ENCODE data around the gene CNRIP1. TPM values are rescaled to one million over a fixed set of nuclear protein-coding genes. Genes with fewer than 3 reads are reported as not detected.

The CNRIP1 gene
- total and polyA plus RNA-seq, 2 of the 4 experiments (the other 2 are of a cell fraction): 23.3 to 32.7 TPM

- Histone ChIP-seq H3K9me3 (ENCODE audit: control insufficient read depth, insufficient read depth, low read length) (no peaks in the 10 kb centered on the region), H4K91ac (ENCODE audit: insufficient read depth, low read depth, low read length) (no peak overlapping the region), H3K56ac (ENCODE audit: extremely low read depth, insufficient read depth, low read length) (no peak overlapping the region), H3K4me3 (ENCODE audit: insufficient read depth, low read depth, low read length) (no peak overlapping the region), H3K4me2 (ENCODE audit: low read depth, low read length) (no peak overlapping the region), H3K27ac (ENCODE audit: insufficient read depth, low read length) (no peak overlapping the region), H2BK20ac (ENCODE audit: low read depth, low read length) (no peak overlapping the region), H3K9ac (ENCODE audit: low read depth, low read length) (no peak overlapping the region), H3K27me3 (ENCODE audit: control insufficient read depth, insufficient read depth, low read length) (no peaks in the 10 kb centered on the region), H3K4ac (ENCODE audit: low read depth, low read length) (no peak overlapping the region), H2BK15ac (ENCODE audit: low read depth, low read length) (no peak overlapping the region; the same call in 2 of the 3 replicates), H3K4me1 (ENCODE audit: control insufficient read depth, insufficient read depth, low read length) (no peaks in the 10 kb centered on the region), H4K5ac (ENCODE audit: low read depth, low read length) (no peak overlapping the region), H3K9me1 (ENCODE audit: insufficient read depth, low read length) (no peaks in the 10 kb centered on the region), H3K18ac (ENCODE audit: low read depth, low read length) (no peak overlapping the region), H3K14ac (replicated peaks; ENCODE audit: low read depth, low read length) (no peak overlapping the region), H2BK120ac (ENCODE audit: low read depth, low read length) (no peak overlapping the region), H3K79me1 (ENCODE audit: low read depth in 1 of 2, low read length in 2 of 2) (no peaks in the 10 kb centered on the region), H4K8ac (ENCODE audit: low read depth in 2 of 2, low read length in 2 of 2) (no peak overlapping the region), H3K23ac (ENCODE audit: low read depth, low read length) (no peak overlapping the region), H2AK5ac (ENCODE audit: low read depth, low read length) (no peak overlapping the region), H4K20me1 (ENCODE audit: insufficient read depth, low read length) (no peaks in the 10 kb centered on the region), H2BK5ac (ENCODE audit: low read depth, low read length, poor library complexity, severe bottlenecking) (no peak overlapping the region), H3K36me3 (ENCODE audit: control insufficient read depth, insufficient read depth, low read length) (no peaks in the 10 kb centered on the region), H2AFZ (replicated peaks; ENCODE audit: low read length, poor library complexity) (no peak overlapping the region), H2AK9ac (replicated peaks; ENCODE audit: low read depth, low read length, poor library complexity) (no peak overlapping the region)
- DNase-seq: no peak
- CTCF ChIA-PET: no interaction called here
- TF ChIP-seq USF2 (IDR thresholded peaks at IDR 0.05; ENCODE audit: low read depth, low read length) (no peak), CHD1 (IDR thresholded peaks at IDR 0.05; ENCODE audit: low read depth, low read length) (no peak), CEBPB (IDR thresholded peaks at IDR 0.05; ENCODE audit: low read depth, low read length) (no peak), POLR2A (IDR thresholded peaks at IDR 0.05; ENCODE audit: low read depth, low read length) (no peak), NFE2L2 (IDR thresholded peaks at IDR 0.05; ENCODE audit: low read depth, low read length) (no peak), BHLHE40 (IDR thresholded peaks at IDR 0.05; ENCODE audit: low read depth, low read length) (no peak), MXI1 (IDR thresholded peaks at IDR 0.05; ENCODE audit: borderline replicate concordance, low read depth, low read length) (no peak), SMC3 (IDR thresholded peaks at IDR 0.05; ENCODE audit: low read depth, low read length) (no peak), RAD21 (IDR thresholded peaks at IDR 0.05; ENCODE audit: low read length) (no peak)
- intact Hi-C loops (cut with micrococcal nuclease) (no loop called here), dilution Hi-C loops (cut with HindIII; ENCODE audit: low sequenced_read_pairs, unreplicated experiment) (no loop called here), in situ Hi-C loops (cut with MboI; ENCODE audit: low sequenced_read_pairs) (no loop called here)
- ATAC-seq (ENCODE audit: low read depth): no peak
- WGBS, 2 experiments (ENCODE audit: extremely low coverage in 2 of 2, insufficient read length in 1 of 2): no CpG with 5 or more reads among the region's 4 CpGs
- POLR2A ChIA-PET (ENCODE audit: unreplicated experiment): no interaction called here
- no TSS peak for BruUV-seq (replicated peaks)
Measured at GRCh38 chr2:68341583-68341982, 21.8 kb upstream of the CNRIP1 start.
